SKM-1 (cell line): ENCODE measurements around the gene GAB2.
A peak's percentile ranks its signal among the peaks of the same experiment; 100 is the strongest.
"Not testable (repeated sequence)": the region's sequence is repeated elsewhere in the genome, so short reads cannot be mapped to it uniquely, and the experiment has no call there.

Experiments
- DNase-seq: peaks from one replicate; lab custom pipeline; 2025; ENCODE audit not compliant: unreplicated experiment; lab: John Stamatoyannopoulos, UW

The GAB2 gene

GRCh38 chr11:78371221-78371891 is 46.3 kb downstream of the GAB2 start:
- DNase-seq = no peak

- DNase-seq = no peak
Measured at GRCh38 chr11:78370406-78371172, 47.0 kb downstream of the GAB2 start.

- no peak for DNase-seq
Measured at GRCh38 chr11:78365381-78365792, 52.2 kb downstream of the GAB2 start.

- no peak for DNase-seq
Measured at GRCh38 chr11:78364128-78364751, 53.4 kb downstream of the GAB2 start.

- DNase-seq = no peak
Measured at GRCh38 chr11:78363024-78363619, 54.5 kb downstream of the GAB2 start.

GRCh38 chr11:78361228-78361627 is 56.4 kb downstream of the GAB2 start:
- DNase-seq = no peak

- DNase-seq = no peak
Measured at GRCh38 chr11:78359921-78360320, 57.7 kb downstream of the GAB2 start.

- DNase-seq = not testable (repeated sequence)
Measured at GRCh38 chr11:78357924-78358323, 59.7 kb downstream of the GAB2 start.

- not testable (repeated sequence) for DNase-seq
Measured at GRCh38 chr11:78357425-78357824, 60.2 kb downstream of the GAB2 start.

- not testable (repeated sequence) for DNase-seq
Measured at GRCh38 chr11:78355742-78356141, 61.9 kb downstream of the GAB2 start.

GRCh38 chr11:78355309-78355705 is 62.3 kb downstream of the GAB2 start:
- DNase-seq = no peak

GRCh38 chr11:78354408-78355308 is 63.0 kb downstream of the GAB2 start:
- no peak for DNase-seq

GRCh38 chr11:78351979-78352841 is 65.4 kb downstream of the GAB2 start:
- no peak for DNase-seq

GRCh38 chr11:78351193-78351592 is 66.4 kb downstream of the GAB2 start:
- no peak for DNase-seq

GRCh38 chr11:78350646-78351165 is 66.9 kb downstream of the GAB2 start:
- peak; percentile 94 for DNase-seq

GRCh38 chr11:78350091-78350645 is 67.5 kb downstream of the GAB2 start:
- DNase-seq = peak; percentile 86

GRCh38 chr11:78349624-78350023 is 68.0 kb downstream of the GAB2 start:
- DNase-seq = no peak

GRCh38 chr11:78349114-78349513 is 68.5 kb downstream of the GAB2 start:
- no peak for DNase-seq

- DNase-seq = no peak
Measured at GRCh38 chr11:78347956-78348355, 69.7 kb downstream of the GAB2 start.
